Fibroblast of skin of right quadriceps (primary cell): Measurements from ENCODE around the gene TMEM244.
"Not testable (repeated sequence)": the region's sequence is repeated elsewhere in the genome, so short reads cannot be mapped to it uniquely, and the experiment has no call there.

Experiments
- DNase-seq: peaks from one replicate; pipeline ENCODE4 v3.0.0-alpha.2; 2013

The TMEM244 gene

GRCh38 chr6:129860908-129861665, at the start of gene TMEM244:
TSS of gene TMEM244 (minus strand) at chr6:129861315. CDS start at chr6:129861188, 127 bp downstream.
- peak; percentile 87 for DNase-seq

GRCh38 chr6:129908858-129909257, 47.7 kb upstream of the TMEM244 start:
- DNase-seq = no peak

GRCh38 chr6:129908356-129908755, 47.2 kb upstream of the TMEM244 start:
- no peak for DNase-seq

GRCh38 chr6:129906515-129907077, 45.5 kb upstream of the TMEM244 start:
- no peak for DNase-seq

GRCh38 chr6:129903082-129903481, 42.0 kb upstream of the TMEM244 start:
- DNase-seq = no peak

GRCh38 chr6:129902681-129903080, 41.6 kb upstream of the TMEM244 start:
- no peak for DNase-seq

GRCh38 chr6:129901910-129902309, 40.8 kb upstream of the TMEM244 start:
- DNase-seq = peak; percentile 4

GRCh38 chr6:129895692-129896091, 34.6 kb upstream of the TMEM244 start:
- peak; percentile 62 for DNase-seq

GRCh38 chr6:129894921-129895320, 33.8 kb upstream of the TMEM244 start:
- DNase-seq = peak; percentile 36

GRCh38 chr6:129893640-129894039, 32.5 kb upstream of the TMEM244 start:
- peak; percentile 51 for DNase-seq

GRCh38 chr6:129890701-129891100, 29.6 kb upstream of the TMEM244 start:
- DNase-seq = peak; percentile 3

GRCh38 chr6:129890164-129890563, 29.0 kb upstream of the TMEM244 start:
- DNase-seq = peak; percentile 60

- peak; percentile 84 for DNase-seq
These were observed 28.5 kb upstream of the TMEM244 start for GRCh38 chr6:129889580-129889979.

- no peak for DNase-seq
These were observed 25.5 kb upstream of the TMEM244 start for GRCh38 chr6:129886401-129887155.

- DNase-seq = no peak
These were observed 23.1 kb upstream of the TMEM244 start for GRCh38 chr6:129884211-129884610.

- no peak for DNase-seq
These were observed 21.5 kb upstream of the TMEM244 start for GRCh38 chr6:129882510-129883023.

- not testable (repeated sequence) for DNase-seq
These were observed 16.8 kb upstream of the TMEM244 start for GRCh38 chr6:129877894-129878293.

GRCh38 chr6:129875610-129876520, 14.8 kb upstream of the TMEM244 start:
- no peak for DNase-seq

GRCh38 chr6:129874837-129875236, 13.7 kb upstream of the TMEM244 start:
- no peak for DNase-seq

GRCh38 chr6:129872586-129872985, 11.5 kb upstream of the TMEM244 start:
- no peak for DNase-seq

- no peak for DNase-seq
These were observed 10.1 kb upstream of the TMEM244 start for GRCh38 chr6:129871221-129871620.

- no peak for DNase-seq
These were observed 6.3 kb upstream of the TMEM244 start for GRCh38 chr6:129867403-129867802.
